NCI-H510A treated with DMSO at 0.1 percent for 48 hours (cell line): ENCODE measurements around the gene CST3.
"Not testable (repeated sequence)": the region's sequence is repeated elsewhere in the genome, so short reads cannot be mapped to it uniquely, and the experiment has no call there.

Experiments
- DNase-seq: peaks from one replicate; lab custom pipeline; 2025; lab: John Stamatoyannopoulos, UW

Gene CST3

GRCh38 chr20:23641936-23642751 lies 4.4 kb upstream of the CST3 start:
- DNase-seq: no peak

- no peak for DNase-seq
These were observed 3.2 kb upstream of the CST3 start for GRCh38 chr20:23640671-23641667.

- no peak for DNase-seq
These were observed 2.4 kb upstream of the CST3 start for GRCh38 chr20:23640018-23640601.

GRCh38 chr20:23639490-23639958 lies 1.8 kb upstream of the CST3 start:
- no peak for DNase-seq

- DNase-seq: no peak
These were observed 554 bp upstream of the CST3 start for GRCh38 chr20:23638309-23638708.

GRCh38 chr20:23636908-23637281 lies 860 bp downstream of the CST3 start:
- DNase-seq: no peak

GRCh38 chr20:23636182-23636907 lies 1.4 kb downstream of the CST3 start:
- DNase-seq: no peak

- DNase-seq: not testable (repeated sequence)
These were observed 2.0 kb downstream of the CST3 start for GRCh38 chr20:23635768-23636090.

GRCh38 chr20:23634985-23635767 lies 2.6 kb downstream of the CST3 start:
- no peak for DNase-seq

- DNase-seq: no peak
These were observed 3.5 kb downstream of the CST3 start for GRCh38 chr20:23634044-23634801.

GRCh38 chr20:23632711-23633573 lies 4.8 kb downstream of the CST3 start:
- no peak for DNase-seq

- DNase-seq: no peak
These were observed 5.6 kb downstream of the CST3 start for GRCh38 chr20:23631981-23632710.

- no peak for DNase-seq
These were observed 6.4 kb downstream of the CST3 start for GRCh38 chr20:23631226-23631822.

GRCh38 chr20:23630392-23630849 lies 7.3 kb downstream of the CST3 start:
- DNase-seq: no peak

- DNase-seq: no peak
These were observed 8.0 kb downstream of the CST3 start for GRCh38 chr20:23629542-23630391.

GRCh38 chr20:23629017-23629541 lies 8.7 kb downstream of the CST3 start:
- no peak for DNase-seq
